Neural cell (in vitro differentiated cells): Measurements from ENCODE around the gene GNPTG.

Experiments
- CTCF ChIP-seq: fragments of 450-650 bp; IDR thresholded peaks from 2 replicates; pipeline ENCODE4 v1.5.1; 2014; ENCODE audit warnings: antibody characterized with exemption, mild to moderate bottlenecking, moderate library complexity; ENCODE audit not compliant: poor library complexity, severe bottlenecking
- EP300 ChIP-seq: fragments of 450-650 bp; conservative IDR thresholded peaks from 2 replicates; pipeline ENCODE4 v1.6.1; 2014; ENCODE audit warnings: antibody characterized with exemption, mild to moderate bottlenecking, moderate library complexity; ENCODE audit not compliant: poor library complexity, severe bottlenecking
- EZH2 ChIP-seq: fragments of 200-600, 300-800 bp; shearing (Covaris generic), sonication (generic); IDR thresholded peaks from 2 replicates; pipeline ENCODE4 v1.6.1; 2014; ENCODE audit warnings: antibody characterized with exemption, low read length, borderline replicate concordance, mild to moderate bottlenecking; ENCODE audit not compliant: insufficient read depth, poor library complexity, severe bottlenecking
- POLR2AphosphoS5 ChIP-seq: IDR thresholded peaks from 2 replicates; pipeline ENCODE4 v1.6.1; 2012
- REST ChIP-seq: IDR thresholded peaks from 2 replicates; pipeline ENCODE4 v1.6.1; 2012; ENCODE audit warnings: borderline replicate concordance

DNA sequence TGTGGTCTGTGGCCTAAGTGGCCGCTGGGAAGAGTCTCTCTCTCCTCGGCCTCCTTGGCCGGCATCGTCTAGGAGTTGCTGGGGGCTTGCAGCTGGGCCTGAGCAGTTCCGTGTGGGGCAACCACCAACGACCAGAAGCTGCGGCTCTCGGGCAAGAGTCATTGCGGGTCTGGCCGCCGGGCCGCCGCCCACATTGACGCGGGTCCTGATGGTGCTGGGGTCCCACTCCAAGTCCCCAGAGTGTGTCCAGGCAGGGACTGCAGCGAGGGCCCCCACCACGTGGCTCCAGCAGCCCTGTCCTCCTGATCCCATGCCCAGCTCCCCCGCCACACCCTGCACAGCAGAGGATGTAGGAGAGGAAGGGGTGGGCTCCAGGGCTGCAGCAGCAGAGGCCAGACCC is 31.8 kb downstream of the GNPTG start:
- TF ChIP-seq POLR2AphosphoS5 (no peak), EP300 (no peak), CTCF (no peak), REST (no peak), EZH2 (no peak)
